ENCODE measurements around the gene PPP2R5C.

DNA sequence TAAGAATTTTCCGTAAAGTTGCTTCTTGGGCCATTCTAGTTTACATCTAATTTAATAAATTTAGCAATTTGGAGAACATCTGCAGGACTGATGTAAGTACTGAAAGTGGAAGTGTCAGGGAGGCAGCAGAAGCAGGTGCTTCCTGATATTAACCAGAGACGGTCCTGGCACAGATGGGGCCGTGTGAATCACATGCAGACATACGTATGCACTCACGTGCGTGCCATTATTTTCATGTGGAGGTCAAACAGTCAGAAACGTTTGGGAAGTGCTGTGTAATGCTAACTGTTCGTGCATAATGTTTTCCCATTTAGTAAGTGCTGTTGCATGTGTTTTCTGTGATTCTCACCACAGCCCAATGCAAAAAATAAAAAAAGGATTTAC, 115.0 kb downstream of the PPP2R5C start:
- TF ChIP-seq, protein P1, sequence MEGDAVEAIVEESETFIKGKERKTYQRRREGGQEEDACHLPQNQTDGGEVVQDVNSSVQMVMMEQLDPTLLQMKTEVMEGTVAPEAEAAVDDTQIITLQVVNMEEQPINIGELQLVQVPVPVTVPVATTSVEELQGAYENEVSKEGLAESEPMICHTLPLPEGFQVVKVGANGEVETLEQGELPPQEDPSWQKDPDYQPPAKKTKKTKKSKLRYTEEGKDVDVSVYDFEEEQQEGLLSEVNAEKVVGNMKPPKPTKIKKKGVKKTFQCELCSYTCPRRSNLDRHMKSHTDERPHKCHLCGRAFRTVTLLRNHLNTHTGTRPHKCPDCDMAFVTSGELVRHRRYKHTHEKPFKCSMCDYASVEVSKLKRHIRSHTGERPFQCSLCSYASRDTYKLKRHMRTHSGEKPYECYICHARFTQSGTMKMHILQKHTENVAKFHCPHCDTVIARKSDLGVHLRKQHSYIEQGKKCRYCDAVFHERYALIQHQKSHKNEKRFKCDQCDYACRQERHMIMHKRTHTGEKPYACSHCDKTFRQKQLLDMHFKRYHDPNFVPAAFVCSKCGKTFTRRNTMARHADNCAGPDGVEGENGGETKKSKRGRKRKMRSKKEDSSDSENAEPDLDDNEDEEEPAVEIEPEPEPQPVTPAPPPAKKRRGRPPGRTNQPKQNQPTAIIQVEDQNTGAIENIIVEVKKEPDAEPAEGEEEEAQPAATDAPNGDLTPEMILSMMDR (conservative IDR thresholded peaks at IDR 0.05; ENCODE audit: low read depth, low read length): no peak
- no peak for TF ChIP-seq EZH2 (IDR thresholded peaks at IDR 0.05; ENCODE audit: low read length, unreplicated experiment)
- TF ChIP-seq EZH2phosphoT487 (IDR thresholded peaks at IDR 0.05; ENCODE audit: borderline replicate concordance, low read length): no peak
